Measurements from ENCODE around the gene WDFY2.

DNA sequence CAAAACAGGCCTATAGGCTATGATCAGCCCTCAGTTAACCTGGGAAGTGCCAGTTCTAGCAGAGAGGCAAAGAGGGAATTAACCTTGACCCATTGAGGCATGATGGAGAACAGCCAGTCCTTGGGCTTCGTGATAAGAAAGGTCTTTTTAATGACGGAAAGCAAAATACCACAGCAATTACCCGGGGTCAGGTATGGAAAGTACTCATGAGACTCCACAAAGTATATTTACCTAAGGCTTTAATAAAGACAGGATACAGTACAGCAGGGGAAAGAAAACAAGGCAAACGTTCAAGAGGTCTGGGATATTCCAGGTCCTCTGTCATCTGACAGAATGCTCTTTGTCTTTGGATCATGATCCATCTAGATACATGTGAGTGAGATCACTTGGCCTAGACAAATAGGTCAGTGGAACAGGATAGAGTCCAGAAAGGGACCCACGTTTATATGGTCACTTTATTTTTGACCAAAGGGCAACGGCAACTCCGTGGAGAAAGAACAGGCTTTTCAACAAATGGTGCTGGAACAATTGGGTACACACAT lies 52.2 kb downstream of the WDFY2 start:
- no peak for TF ChIP-seq POLR2AphosphoS5 (IDR thresholded peaks at IDR 0.05; ENCODE audit: borderline replicate concordance, low read depth, low read length)
- no peak for TF ChIP-seq EZH2 (IDR thresholded peaks at IDR 0.05)
